Endothelial cell of umbilical vein (primary cell): ENCODE results near the gene PPIH. TPM values are rescaled to one million over a fixed set of nuclear protein-coding genes. Genes with fewer than 3 reads are reported as not detected.

ENCODE experiments used
- BruUV-seq: library from RNA; stranded (reverse); fragments of 400-500 nt; replicated peaks from 2 replicates; lab custom pipeline; 2021; lab: Mats Ljungman, UMichigan
- CTCF ChIA-PET: fragments of 300-600, 350-600 bp; sonication (Branson Sonifier 250); formaldehyde crosslinking; loops from one replicate; lab custom pipeline; 2021; ENCODE audit warnings: antibody characterized with exemption, inconsistent platforms; lab: Charles Lee
- POLR2A ChIA-PET: fragments of 300-600, 350-600 bp; sonication (Branson Sonifier 250); formaldehyde crosslinking; loops from one replicate; lab custom pipeline; 2021; ENCODE audit warnings: antibody characterized with exemption, inconsistent platforms; lab: Charles Lee
- DNase-seq: peaks from one replicate; pipeline ENCODE4 v3.0.0-alpha.2; 2011; ENCODE audit warnings: low read depth, low spot score
- FAIRE-seq: peaks from 2 replicates; lab custom pipeline; 2011; peaks lifted over from hg19 to GRCh38; lab: Jason Lieb, UNC
- H2AFZ ChIP-seq: 2 replicates; pipeline ENCODE4 v1.6.0; 2012; ENCODE audit warnings: low read depth, low read length, control low read depth, inconsistent platforms
- H3K27ac ChIP-seq: 2 replicates; pipeline ENCODE4 v1.5.1; 2011; ENCODE audit warnings: low read depth, mild to moderate bottlenecking, control low read depth, low read length, moderate library complexity; ENCODE audit not compliant: insufficient read depth
- H3K27me3 ChIP-seq, 2 experiments: 2 replicates each; pipeline versions ENCODE4 v1.6.0 to v1.6.1; 2011; ENCODE audit warnings: low read length in 2 of 2, mixed read lengths in 1 of 2; ENCODE audit not compliant: control insufficient read depth in 2 of 2, insufficient read depth in 2 of 2
- H3K36me3 ChIP-seq, 2 experiments: 2 replicates in 1 of 2; 3 replicates in 1 of 2; pipeline ENCODE4 v1.5.1; 2011; ENCODE audit warnings: low read length in 2 of 2, mild to moderate bottlenecking in 1 of 2, moderate library complexity in 1 of 2; ENCODE audit not compliant: control insufficient read depth in 2 of 2, insufficient read depth in 2 of 2; ENCODE audit errors: extremely low read depth in 1 of 2
- H3K4me1 ChIP-seq: 3 replicates; pipeline ENCODE4 v1.5.1; 2011; ENCODE audit warnings: mild to moderate bottlenecking, low read length; ENCODE audit not compliant: control insufficient read depth, insufficient read depth; ENCODE audit errors: extremely low read depth
- H3K4me2 ChIP-seq: 2 replicates; pipeline ENCODE4 v1.6.1; 2011; ENCODE audit warnings: low read length, control low read depth, mixed read lengths; ENCODE audit not compliant: insufficient read depth
- H3K4me3 ChIP-seq, 3 experiments: fragments of 200-600 bp in 1 of 3; sonication (generic), shearing (Covaris generic) in 1 of 3; replicated peaks in 1 of 3; 2 replicates each; pipeline ENCODE4 v1.5.1; 2011 to 2016; ENCODE audit warnings: control low read depth in 3 of 3, low read length in 3 of 3, mild to moderate bottlenecking in 2 of 3, inconsistent platforms in 1 of 3, low read depth in 1 of 3, moderate library complexity in 1 of 3; ENCODE audit not compliant: insufficient read depth in 1 of 3
- H3K79me2 ChIP-seq: 2 replicates; pipeline ENCODE4 v1.6.0; 2012; ENCODE audit warnings: low read length, inconsistent platforms; ENCODE audit not compliant: control insufficient read depth, insufficient read depth
- H3K9ac ChIP-seq: replicated peaks from 2 replicates; pipeline ENCODE3; 2011; ENCODE audit warnings: low read length, control low read depth; ENCODE audit not compliant: insufficient read depth; ENCODE audit errors: extremely low read depth
- H3K9me1 ChIP-seq: replicated peaks from 3 replicates; pipeline ENCODE4 v1.6.0; 2011; ENCODE audit warnings: mild to moderate bottlenecking, low read length; ENCODE audit not compliant: control insufficient read depth, insufficient read depth; ENCODE audit errors: extremely low read depth
- H3K9me3 ChIP-seq: replicated peaks from 2 replicates; pipeline ENCODE4 v1.5.1; 2012; ENCODE audit warnings: low read length, inconsistent platforms; ENCODE audit not compliant: control insufficient read depth, insufficient read depth
- H4K20me1 ChIP-seq: replicated peaks from 2 replicates; pipeline ENCODE3; 2011; ENCODE audit warnings: mild to moderate bottlenecking, low read length; ENCODE audit not compliant: control insufficient read depth, insufficient read depth; ENCODE audit errors: extremely low read depth
- EZH2 ChIP-seq: IDR thresholded peaks from 2 replicates; pipeline ENCODE4 v1.6.1; 2012; ENCODE audit warnings: borderline replicate concordance, low read depth, mild to moderate bottlenecking, moderate library complexity, low read length, inconsistent platforms; ENCODE audit not compliant: severe bottlenecking
- FOS ChIP-seq: IDR thresholded peaks from 2 replicates; pipeline ENCODE4 v1.6.1; 2011; ENCODE audit warnings: mild to moderate bottlenecking, low read length, moderate library complexity, borderline replicate concordance; ENCODE audit not compliant: insufficient read depth
- GATA2 ChIP-seq: IDR thresholded peaks from 2 replicates; pipeline ENCODE4 v1.7.0; 2011; ENCODE audit warnings: low read depth, mild to moderate bottlenecking, moderate library complexity, mixed read lengths, low read length; ENCODE audit not compliant: insufficient read length, insufficient read depth
- JUN ChIP-seq: IDR thresholded peaks from 2 replicates; pipeline ENCODE4 v1.6.1; 2011; ENCODE audit warnings: borderline replicate concordance, low read depth; ENCODE audit not compliant: insufficient read length, insufficient read depth
- MYC ChIP-seq: IDR thresholded peaks from one replicate; pipeline ENCODE4 v1.6.1; 2011; ENCODE audit warnings: mild to moderate bottlenecking, low read depth, low read length
- POLR2A ChIP-seq: IDR thresholded peaks from 2 replicates; pipeline ENCODE4 v1.6.1; 2012; ENCODE audit warnings: low read depth, mild to moderate bottlenecking, control low read depth, low read length
- POLR2AphosphoS5 ChIP-seq: IDR thresholded peaks from 2 replicates; pipeline ENCODE4 v1.6.1; 2012; ENCODE audit warnings: low read depth, mild to moderate bottlenecking, control low read depth, low read length, moderate library complexity; ENCODE audit not compliant: insufficient read depth
- dilution Hi-C: fragments of 300-500 bp; cut with MboI; formaldehyde crosslinking; loops from one replicate; pipeline ENCODE4 v1.15.0; 2019; ENCODE audit warnings: low sequenced_read_pairs; ENCODE audit not compliant: extremely low pct_ligation_motif_present
- intact Hi-C: fragments of 100-400 bp; cut with micrococcal nuclease; formaldehyde crosslinking; loops from one replicate; pipeline ENCODE4 v1.10.0; 2022
- polyA plus RNA-seq, 4 experiments: library from polyadenylated mRNA; depleted of rRNA in 3 of 4; stranded (reverse) in 3 of 4; unstranded in 1 of 4; fragments of >200 nt; gene quantifications; 2 replicates each; pipeline versions ENCODE4 v1.2.1 to v1.2.3, GENCODE V29; 2011 to 2012; ENCODE audit warnings: missing spikeins in 1 of 4
- total RNA-seq: library from RNA; stranded (reverse); gene quantifications from 2 replicates; pipeline ENCODE4 v1.2.3, GENCODE V29; 2021
- TF ChIP-seq, protein P1 (sequence below), 2 donors: IDR thresholded peaks; 1 replicate in 1 of 2; 2 replicates in 1 of 2; pipeline ENCODE4 v1.5.1; 2011; ENCODE audit warnings: low read length in 2 of 2, mild to moderate bottlenecking in 2 of 2, moderate library complexity in 2 of 2, control low read depth in 1 of 2, inconsistent platforms in 1 of 2, low read depth in 1 of 2; ENCODE audit not compliant: insufficient read depth in 1 of 2; ENCODE audit errors: extremely low read depth in 1 of 2
- TF ChIP-seq, protein P2 (sequence below): IDR thresholded peaks from 2 replicates; pipeline ENCODE4 v1.6.1; 2011; ENCODE audit not compliant: insufficient read depth, insufficient read length

PPIH gene
- total and polyA plus RNA-seq, 2 donors (not counting 3 experiments of a cell fraction or from before 2014, with no cell fraction given): 52.1 to 55.2 TPM

DNA sequence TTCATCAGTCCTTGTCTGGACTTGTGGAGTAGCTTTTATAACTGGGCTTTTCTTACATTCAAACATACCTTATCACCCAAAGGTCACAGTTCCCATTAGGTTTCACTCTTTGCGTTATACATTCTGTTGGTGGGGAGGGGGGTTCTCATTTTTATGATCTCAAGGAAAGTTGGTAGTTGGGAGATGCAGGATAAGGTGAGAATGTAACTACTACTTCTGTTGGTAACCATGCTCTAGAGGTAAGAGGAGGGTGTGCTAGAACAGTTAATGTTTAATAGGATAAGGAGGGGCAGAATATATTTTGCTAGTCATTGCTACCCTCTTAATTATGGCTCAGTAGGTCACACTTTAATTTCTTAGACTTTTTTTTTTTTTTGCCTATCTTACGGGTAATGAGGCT is 34.7 kb downstream of the PPIH start:
- DNase-seq (no peak), FAIRE-seq (no peak)
- intact Hi-C loops (no loop called here), dilution Hi-C loops (no loop called here)
- H3K36me3 ChIP-seq: peaks cover 12 to 29% of the 10 kb centered on the region in 2 experiments
- H3K27ac ChIP-seq: no peak overlapping the region
- no peaks in the 10 kb centered on the region for H3K9me3 ChIP-seq
- no TSS peak for BruUV-seq
- CTCF ChIA-PET: interaction anchor here (1.1 to 2.7 kb wide), 4 partner anchors 10 to 115 kb away, joined by 3 to 8 read pairs (median 4); partner anchors contain the start of gene YBX1
- no peaks in the 10 kb centered on the region for H3K9me1 ChIP-seq
- H3K27me3 ChIP-seq: no peaks in the 10 kb centered on the region
- H3K4me2 ChIP-seq: no peak overlapping the region
- H3K4me3 ChIP-seq: no peak overlapping the region
- H3K79me2 ChIP-seq: peaks cover 96% of the 10 kb centered on the region
- H3K4me1 ChIP-seq: no peaks in the 10 kb centered on the region
- no peak for TF ChIP-seq POLR2A
- POLR2A ChIA-PET: interaction anchor here (1.3 kb wide), 2 partner anchors 9 to 11 kb away, joined by 3 to 4 read pairs; partner anchors contain the start of gene YBX1
- no peak overlapping the region for H2AFZ ChIP-seq
- H4K20me1 ChIP-seq: peaks cover 29% of the 10 kb centered on the region
- H3K9ac ChIP-seq: no peak overlapping the region

DNA sequence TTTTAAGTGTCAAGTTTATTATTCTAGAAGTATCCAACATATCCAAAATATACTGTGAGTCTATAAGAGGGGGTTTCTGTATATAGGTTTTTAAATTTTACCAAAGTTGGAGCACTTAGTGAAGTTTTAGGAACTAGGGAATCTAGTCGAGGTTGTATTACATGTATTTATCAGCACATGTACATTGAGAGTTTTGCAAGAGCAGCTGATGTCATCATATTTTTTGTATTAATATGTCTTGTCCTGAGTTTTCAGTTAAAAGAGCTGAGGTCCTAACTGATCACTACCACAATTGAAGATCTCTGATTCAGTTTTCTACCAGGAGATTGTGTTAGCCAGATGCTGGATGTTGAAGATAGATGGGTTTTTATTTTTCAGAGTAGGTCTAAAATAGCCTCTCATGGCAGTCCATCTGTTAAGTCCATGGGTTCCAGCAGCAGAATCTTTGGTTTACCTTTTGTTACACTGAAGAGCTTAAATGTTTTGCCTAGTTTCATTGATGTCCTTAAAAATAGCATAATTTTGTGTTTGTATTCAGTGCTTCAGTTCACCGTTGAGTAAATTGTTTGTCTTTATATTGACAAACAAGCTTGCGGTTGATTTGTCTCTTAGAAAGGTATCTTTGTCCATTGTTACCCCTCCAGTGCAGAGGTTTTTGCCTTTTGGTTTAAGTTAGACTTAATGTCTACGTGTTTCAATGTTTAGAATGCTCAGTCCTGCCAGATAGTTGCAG is 40.0 kb downstream of the PPIH start:
- ChIA-PET CTCF (no interaction called here), POLR2A (no interaction called here)
- Histone ChIP-seq H3K27me3 (no peaks in the 10 kb centered on the region), H3K9ac (no peak overlapping the region), H3K36me3 (peaks cover 39 to 57% of the 10 kb centered on the region in 2 experiments), H3K4me3 (no peak overlapping the region), H3K9me1 (no peaks in the 10 kb centered on the region), H3K27ac (no peak overlapping the region), H3K4me2 (no peak overlapping the region), H4K20me1 (peaks cover 12% of the 10 kb centered on the region), H3K9me3 (no peaks in the 10 kb centered on the region), H3K79me2 (peaks cover 77% of the 10 kb centered on the region), H2AFZ (no peak overlapping the region), H3K4me1 (no peaks in the 10 kb centered on the region)
- dilution Hi-C loops: no loop called here
- TF ChIP-seq POLR2A: no peak
- TF ChIP-seq, protein P1, sequence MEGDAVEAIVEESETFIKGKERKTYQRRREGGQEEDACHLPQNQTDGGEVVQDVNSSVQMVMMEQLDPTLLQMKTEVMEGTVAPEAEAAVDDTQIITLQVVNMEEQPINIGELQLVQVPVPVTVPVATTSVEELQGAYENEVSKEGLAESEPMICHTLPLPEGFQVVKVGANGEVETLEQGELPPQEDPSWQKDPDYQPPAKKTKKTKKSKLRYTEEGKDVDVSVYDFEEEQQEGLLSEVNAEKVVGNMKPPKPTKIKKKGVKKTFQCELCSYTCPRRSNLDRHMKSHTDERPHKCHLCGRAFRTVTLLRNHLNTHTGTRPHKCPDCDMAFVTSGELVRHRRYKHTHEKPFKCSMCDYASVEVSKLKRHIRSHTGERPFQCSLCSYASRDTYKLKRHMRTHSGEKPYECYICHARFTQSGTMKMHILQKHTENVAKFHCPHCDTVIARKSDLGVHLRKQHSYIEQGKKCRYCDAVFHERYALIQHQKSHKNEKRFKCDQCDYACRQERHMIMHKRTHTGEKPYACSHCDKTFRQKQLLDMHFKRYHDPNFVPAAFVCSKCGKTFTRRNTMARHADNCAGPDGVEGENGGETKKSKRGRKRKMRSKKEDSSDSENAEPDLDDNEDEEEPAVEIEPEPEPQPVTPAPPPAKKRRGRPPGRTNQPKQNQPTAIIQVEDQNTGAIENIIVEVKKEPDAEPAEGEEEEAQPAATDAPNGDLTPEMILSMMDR (IDR thresholded peaks at IDR 0.05; ENCODE audit: extremely low read depth in 1 of 2, insufficient read depth in 1 of 2, low read depth in 1 of 2, low read length in 2 of 2): no peak
- no peak for TF ChIP-seq POLR2AphosphoS5
- no peak for TF ChIP-seq FOS
- no peak for TF ChIP-seq EZH2
- no peak for TF ChIP-seq MYC
- TF ChIP-seq, protein P2, sequence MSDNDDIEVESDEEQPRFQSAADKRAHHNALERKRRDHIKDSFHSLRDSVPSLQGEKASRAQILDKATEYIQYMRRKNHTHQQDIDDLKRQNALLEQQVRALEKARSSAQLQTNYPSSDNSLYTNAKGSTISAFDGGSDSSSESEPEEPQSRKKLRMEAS: no peak
- TF ChIP-seq JUN: no peak
- no peak for TF ChIP-seq GATA2
- intact Hi-C loops: no loop called here
- DNase-seq (no peak), FAIRE-seq (no peak)
- BruUV-seq: no TSS peak
